ENCODE results near the gene RNF13.
"Not testable (repeated sequence)": the region's sequence is repeated elsewhere in the genome, so short reads cannot be mapped to it uniquely, and the experiment has no call there.

DNA sequence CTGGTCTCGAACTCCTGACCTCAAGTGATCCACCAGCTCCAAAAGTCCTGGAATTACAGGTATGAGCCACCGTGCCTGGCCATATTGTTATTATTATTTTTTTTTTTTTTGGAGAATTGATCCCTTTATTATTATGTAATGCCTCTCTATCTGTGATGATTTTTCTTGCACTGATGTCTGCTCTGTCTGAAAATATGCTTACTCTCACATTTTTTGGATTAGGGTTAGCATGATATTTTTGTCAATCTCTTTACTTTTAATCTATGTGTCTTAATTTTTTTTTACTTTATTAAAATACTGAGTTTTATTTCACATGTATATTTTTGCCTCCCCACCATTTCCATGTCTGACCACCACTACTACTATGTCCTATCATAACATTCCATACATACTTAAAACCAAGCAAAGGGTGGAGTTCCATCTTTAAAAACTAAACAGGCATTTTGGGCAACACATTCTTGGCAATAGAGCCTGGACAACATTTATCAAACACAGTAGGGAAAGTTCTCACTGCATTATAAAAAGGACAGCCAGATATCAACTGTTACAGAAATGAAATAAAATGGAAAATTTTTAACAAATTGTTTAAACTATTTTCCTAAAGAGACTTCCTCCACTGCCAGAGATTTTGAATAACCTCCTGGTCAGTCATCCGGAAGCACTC, 125.5 kb downstream of the RNF13 start:
- TF ChIP-seq POLR2A, POLR2AphosphoS5 (IDR thresholded peaks at IDR 0.05): not testable (repeated sequence)
- TF ChIP-seq, protein P1, sequence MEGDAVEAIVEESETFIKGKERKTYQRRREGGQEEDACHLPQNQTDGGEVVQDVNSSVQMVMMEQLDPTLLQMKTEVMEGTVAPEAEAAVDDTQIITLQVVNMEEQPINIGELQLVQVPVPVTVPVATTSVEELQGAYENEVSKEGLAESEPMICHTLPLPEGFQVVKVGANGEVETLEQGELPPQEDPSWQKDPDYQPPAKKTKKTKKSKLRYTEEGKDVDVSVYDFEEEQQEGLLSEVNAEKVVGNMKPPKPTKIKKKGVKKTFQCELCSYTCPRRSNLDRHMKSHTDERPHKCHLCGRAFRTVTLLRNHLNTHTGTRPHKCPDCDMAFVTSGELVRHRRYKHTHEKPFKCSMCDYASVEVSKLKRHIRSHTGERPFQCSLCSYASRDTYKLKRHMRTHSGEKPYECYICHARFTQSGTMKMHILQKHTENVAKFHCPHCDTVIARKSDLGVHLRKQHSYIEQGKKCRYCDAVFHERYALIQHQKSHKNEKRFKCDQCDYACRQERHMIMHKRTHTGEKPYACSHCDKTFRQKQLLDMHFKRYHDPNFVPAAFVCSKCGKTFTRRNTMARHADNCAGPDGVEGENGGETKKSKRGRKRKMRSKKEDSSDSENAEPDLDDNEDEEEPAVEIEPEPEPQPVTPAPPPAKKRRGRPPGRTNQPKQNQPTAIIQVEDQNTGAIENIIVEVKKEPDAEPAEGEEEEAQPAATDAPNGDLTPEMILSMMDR (IDR thresholded peaks at IDR 0.05): not testable (repeated sequence)

Data from prostate gland (tissue), 2 donors.